ENCODE measurements around the gene RADX.

The RADX gene

GRCh38 chrX:106684207-106684606 lies 72.4 kb downstream of the RADX start:
- no peak for DNase-seq

- no peak for DNase-seq
Measured at GRCh38 chrX:106692425-106693065, 80.8 kb downstream of the RADX start.

GRCh38 chrX:106696502-106696901 lies 84.7 kb downstream of the RADX start:
- DNase-seq: no peak

GRCh38 chrX:106698693-106699092 lies 86.9 kb downstream of the RADX start:
- DNase-seq: no peak

- no peak for DNase-seq
Measured at GRCh38 chrX:106702636-106703035, 90.9 kb downstream of the RADX start.

GRCh38 chrX:106706466-106706865 lies 94.7 kb downstream of the RADX start:
- DNase-seq: no peak

- DNase-seq: no peak
Measured at GRCh38 chrX:106707771-106708454, 96.1 kb downstream of the RADX start.

- DNase-seq: no peak
Measured at GRCh38 chrX:106710771-106711170, 99.0 kb downstream of the RADX start.

- no peak for DNase-seq
Measured at GRCh38 chrX:106711375-106711774, 99.6 kb downstream of the RADX start.

- DNase-seq: no peak
Measured at GRCh38 chrX:106716004-106716403, 104.2 kb downstream of the RADX start.

- no peak for DNase-seq
Measured at GRCh38 chrX:106716463-106716862, 104.7 kb downstream of the RADX start.

GRCh38 chrX:106718709-106719108 lies 106.9 kb downstream of the RADX start:
- no peak for DNase-seq

- DNase-seq: no peak
Measured at GRCh38 chrX:106725931-106726330, 114.2 kb downstream of the RADX start.

GRCh38 chrX:106726485-106727437 lies 115.0 kb downstream of the RADX start, which contains the start of gene RNF128:
Gene RNF128 (plus strand): TSS chrX:106726701. CDS start chrX:106726914, 213 bp downstream.
- peak in 3 of 14 donors; percentile 1 to 10 (median 2) for DNase-seq

GRCh38 chrX:106728337-106728736 lies 116.6 kb downstream of the RADX start:
- no peak for DNase-seq

Data from C1 segment of cervical spinal cord (tissue), 14 donors.